ENCODE results near the gene MPZL3.

- TF ChIP-seq POLR2AphosphoS5 (IDR thresholded peaks at IDR 0.05; ENCODE audit: borderline replicate concordance, low read depth, low read length) = no peak
- TF ChIP-seq EZH2 (IDR thresholded peaks at IDR 0.05) = no peak
Measured at GRCh38 chr11:118200901-118201680, 51.1 kb downstream of the MPZL3 start.

Data from SK-N-MC (cell line).